NT2/D1 (cell line): ENCODE data around the gene SULT1B1.

ENCODE experiments used
- SUZ12 ChIP-seq: IDR thresholded peaks from 2 replicates; pipeline ENCODE4 v1.6.1; 2011; ENCODE audit not compliant: insufficient read length, insufficient read depth; ENCODE audit errors: extremely low read depth
- YY1 ChIP-seq: IDR thresholded peaks from 2 replicates; pipeline ENCODE4 v1.6.1; 2011; ENCODE audit not compliant: insufficient read length, insufficient read depth
- ZNF274 ChIP-seq: IDR thresholded peaks from 2 replicates; pipeline ENCODE4 v1.6.1; 2011; ENCODE audit warnings: mild to moderate bottlenecking, low read depth, low read length

DNA sequence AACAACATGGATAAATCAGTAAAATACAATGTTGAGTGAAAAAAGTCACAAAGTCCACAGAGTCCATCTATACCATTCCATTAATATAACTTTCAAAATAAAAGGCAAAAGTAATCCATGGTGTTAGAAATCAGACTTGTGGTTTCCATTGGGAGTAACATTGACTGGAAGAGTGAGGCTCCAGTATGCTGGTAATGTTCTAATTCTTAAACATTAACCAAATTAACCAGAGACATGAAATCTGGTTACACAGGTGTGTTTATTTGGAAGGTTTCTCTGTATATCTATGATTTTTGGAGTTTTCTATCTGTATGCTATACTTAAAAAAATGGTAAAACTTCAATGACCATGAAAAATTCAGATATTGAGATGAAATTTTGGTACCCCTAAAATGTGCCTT lies 42.6 kb downstream of the SULT1B1 start:
- TF ChIP-seq ZNF274, result no peak
- no peak for TF ChIP-seq SUZ12
- no peak for TF ChIP-seq YY1
